Fibroblast of pulmonary artery (primary cell): ENCODE results near the gene MYCBP2.
"Not testable (repeated sequence)": the region's sequence is repeated elsewhere in the genome, so short reads cannot be mapped to it uniquely, and the experiment has no call there.

Source experiments
- DNase-seq: peaks from one replicate; pipeline ENCODE4 v3.0.0-alpha.2; 2010; ENCODE audit warnings: low read depth
- H3K4me3 ChIP-seq: replicated peaks from 2 replicates; pipeline ENCODE4 v1.5.1; 2011; ENCODE audit warnings: low read depth, mild to moderate bottlenecking, control low read depth, low read length, moderate library complexity
- TF ChIP-seq, protein P1 (sequence below): IDR thresholded peaks from 2 replicates; pipeline ENCODE4 v1.5.1; 2011; ENCODE audit warnings: mild to moderate bottlenecking, control low read depth, low read length, inconsistent platforms; ENCODE audit errors: missing control alignments

MYCBP2 gene

GRCh38 chr13:77351315-77351714 lies 24.4 kb upstream of the MYCBP2 start:
- H3K4me3 ChIP-seq: no peak overlapping the region
- DNase-seq: no peak
- TF ChIP-seq, protein P1, sequence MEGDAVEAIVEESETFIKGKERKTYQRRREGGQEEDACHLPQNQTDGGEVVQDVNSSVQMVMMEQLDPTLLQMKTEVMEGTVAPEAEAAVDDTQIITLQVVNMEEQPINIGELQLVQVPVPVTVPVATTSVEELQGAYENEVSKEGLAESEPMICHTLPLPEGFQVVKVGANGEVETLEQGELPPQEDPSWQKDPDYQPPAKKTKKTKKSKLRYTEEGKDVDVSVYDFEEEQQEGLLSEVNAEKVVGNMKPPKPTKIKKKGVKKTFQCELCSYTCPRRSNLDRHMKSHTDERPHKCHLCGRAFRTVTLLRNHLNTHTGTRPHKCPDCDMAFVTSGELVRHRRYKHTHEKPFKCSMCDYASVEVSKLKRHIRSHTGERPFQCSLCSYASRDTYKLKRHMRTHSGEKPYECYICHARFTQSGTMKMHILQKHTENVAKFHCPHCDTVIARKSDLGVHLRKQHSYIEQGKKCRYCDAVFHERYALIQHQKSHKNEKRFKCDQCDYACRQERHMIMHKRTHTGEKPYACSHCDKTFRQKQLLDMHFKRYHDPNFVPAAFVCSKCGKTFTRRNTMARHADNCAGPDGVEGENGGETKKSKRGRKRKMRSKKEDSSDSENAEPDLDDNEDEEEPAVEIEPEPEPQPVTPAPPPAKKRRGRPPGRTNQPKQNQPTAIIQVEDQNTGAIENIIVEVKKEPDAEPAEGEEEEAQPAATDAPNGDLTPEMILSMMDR: no peak

DNA sequence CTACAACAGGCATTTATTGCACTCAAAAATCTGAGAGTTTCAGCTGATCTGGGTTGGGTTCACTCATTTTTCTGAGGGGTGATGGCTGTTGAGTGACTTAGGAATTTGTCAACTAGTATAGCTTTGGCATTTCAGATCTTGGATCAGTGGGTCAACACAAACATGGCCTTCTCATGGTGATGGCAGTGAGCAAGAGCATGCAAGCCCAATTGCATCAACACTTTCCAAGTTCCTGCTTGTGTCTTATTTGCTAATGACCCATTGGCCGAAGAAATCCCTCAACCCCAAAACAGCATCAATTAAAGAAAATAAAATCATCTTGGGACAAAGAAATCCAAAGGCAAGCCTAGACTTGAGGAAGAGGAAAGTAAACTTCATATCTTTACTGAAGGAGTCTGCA lies 23.9 kb upstream of the MYCBP2 start:
- TF ChIP-seq, protein P1: no peak
- DNase-seq: no peak
- no peak overlapping the region for H3K4me3 ChIP-seq

GRCh38 chr13:77349365-77349764 lies 22.5 kb upstream of the MYCBP2 start:
- H3K4me3 ChIP-seq: no peak overlapping the region

DNA sequence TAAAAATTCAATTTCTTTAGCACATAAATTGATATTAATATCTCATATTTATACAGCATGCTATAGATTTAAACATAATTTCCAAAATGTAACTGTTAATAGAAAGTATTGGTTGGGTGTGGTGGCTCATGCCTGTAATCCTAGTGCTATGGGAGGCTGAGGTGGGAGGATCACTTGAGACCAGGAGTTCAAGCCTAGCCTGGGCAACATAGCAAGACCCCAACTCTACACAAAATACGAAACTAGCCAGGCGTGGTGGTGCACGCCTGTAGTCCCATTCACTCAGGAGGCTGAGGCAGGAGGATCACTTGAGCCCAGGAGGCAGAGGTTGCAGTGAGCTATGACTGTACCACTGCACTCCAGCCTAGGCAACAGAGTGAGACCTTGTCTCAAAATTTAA lies 20.5 kb upstream of the MYCBP2 start:
- H3K4me3 ChIP-seq, DNase-seq: not testable (repeated sequence)

More at GRCh38 chr13:77349365-77349764, 22.5 kb upstream of the MYCBP2 start:
- DNase-seq: no peak
- TF ChIP-seq, protein P1: no peak

- H3K4me3 ChIP-seq: no peak overlapping the region
Observed at GRCh38 chr13:77345150-77345780, 18.4 kb upstream of the MYCBP2 start.

GRCh38 chr13:77343841-77344240 lies 16.9 kb upstream of the MYCBP2 start:
- no peak for DNase-seq
- TF ChIP-seq, protein P1: no peak

More at GRCh38 chr13:77345150-77345780, 18.4 kb upstream of the MYCBP2 start:
- DNase-seq: no peak
- TF ChIP-seq, protein P1: no peak

DNA sequence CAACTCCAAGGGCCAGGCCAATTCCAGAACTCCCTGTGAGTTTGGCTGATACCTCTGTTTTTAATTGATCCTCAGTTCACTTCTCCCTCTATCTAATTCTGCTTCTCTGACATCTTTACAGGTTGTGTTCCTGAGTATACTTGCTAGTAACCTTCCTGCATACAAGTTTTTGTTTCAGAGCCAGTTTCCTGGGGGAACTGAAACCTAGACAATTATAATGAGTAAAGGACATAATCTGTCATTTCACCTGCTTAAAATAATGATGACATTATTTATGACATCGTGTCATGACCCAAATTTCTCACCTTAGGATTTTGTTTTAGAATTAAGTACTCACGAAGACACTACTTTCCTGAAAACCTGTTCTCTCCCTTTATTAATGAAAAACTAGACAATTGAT lies 12.5 kb upstream of the MYCBP2 start:
- no peak for DNase-seq
- TF ChIP-seq, protein P1: no peak
- H3K4me3 ChIP-seq: no peak overlapping the region

More at GRCh38 chr13:77343841-77344240, 16.9 kb upstream of the MYCBP2 start:
- H3K4me3 ChIP-seq: no peak overlapping the region
